Sigmoid colon (tissue), 3 donors: Measurements from ENCODE around the gene SF3B2.

Source experiments
- CTCF ChIP-seq, 4 experiments: fragments of 450-650 bp in 3 of 4; fragments of 200-600 bp in 1 of 4; IDR thresholded peaks; one replicate each; pipeline ENCODE4 v1.5.1; 2016 to 2019; ENCODE audit warnings: antibody characterized with exemption in 4 of 4, mild to moderate bottlenecking in 3 of 4, moderate library complexity in 2 of 4
- POLR2A ChIP-seq, 2 donors: fragments of 450-650 bp; IDR thresholded peaks; one replicate each; pipeline ENCODE4 v1.6.1; 2016; ENCODE audit warnings: antibody characterized with exemption in 2 of 2, mild to moderate bottlenecking in 2 of 2, moderate library complexity in 2 of 2

DNA sequence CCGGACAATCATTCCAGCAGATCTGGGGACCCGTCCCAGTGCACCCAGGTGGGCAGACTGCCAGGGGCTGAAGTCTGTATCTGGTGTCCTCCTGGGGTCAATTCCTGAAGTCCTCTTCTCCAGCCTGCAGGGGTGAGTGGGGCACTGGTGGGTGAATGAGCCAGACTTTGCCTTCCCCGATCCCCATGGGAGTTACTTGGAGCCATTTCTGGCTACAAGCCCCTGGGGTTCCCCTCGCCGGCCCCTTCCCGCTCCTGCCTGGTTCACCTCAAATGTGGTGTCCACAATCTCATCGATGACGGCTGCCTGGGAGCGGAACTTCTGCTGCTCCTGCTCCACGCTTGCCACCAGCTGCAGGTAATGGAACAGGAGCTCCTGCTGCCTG is 35.4 kb upstream of the SF3B2 start:
- no peak for TF ChIP-seq CTCF (IDR thresholded peaks at IDR 0.05)
- no peak for TF ChIP-seq POLR2A (IDR thresholded peaks at IDR 0.05)
